Suprapubic skin (tissue), 3 donors: ENCODE results near the gene SHLD1.

Experiments
- POLR2A ChIP-seq, 2 donors: fragments of 450-650 bp; IDR thresholded peaks; one replicate each; pipeline ENCODE4 v1.6.1; 2017; ENCODE audit warnings: antibody characterized with exemption in 2 of 2, mild to moderate bottlenecking in 2 of 2, moderate library complexity in 2 of 2
- TF ChIP-seq, protein P1 (sequence below), 2 donors: fragments of 200-600 bp in 1 of 2; fragments of 450-650 bp in 1 of 2; sonication (generic) in 1 of 2; IDR thresholded peaks; one replicate each; pipeline ENCODE4 v1.5.1; 2016 to 2019; ENCODE audit warnings: antibody characterized with exemption in 2 of 2, mild to moderate bottlenecking in 1 of 2, moderate library complexity in 1 of 2

DNA sequence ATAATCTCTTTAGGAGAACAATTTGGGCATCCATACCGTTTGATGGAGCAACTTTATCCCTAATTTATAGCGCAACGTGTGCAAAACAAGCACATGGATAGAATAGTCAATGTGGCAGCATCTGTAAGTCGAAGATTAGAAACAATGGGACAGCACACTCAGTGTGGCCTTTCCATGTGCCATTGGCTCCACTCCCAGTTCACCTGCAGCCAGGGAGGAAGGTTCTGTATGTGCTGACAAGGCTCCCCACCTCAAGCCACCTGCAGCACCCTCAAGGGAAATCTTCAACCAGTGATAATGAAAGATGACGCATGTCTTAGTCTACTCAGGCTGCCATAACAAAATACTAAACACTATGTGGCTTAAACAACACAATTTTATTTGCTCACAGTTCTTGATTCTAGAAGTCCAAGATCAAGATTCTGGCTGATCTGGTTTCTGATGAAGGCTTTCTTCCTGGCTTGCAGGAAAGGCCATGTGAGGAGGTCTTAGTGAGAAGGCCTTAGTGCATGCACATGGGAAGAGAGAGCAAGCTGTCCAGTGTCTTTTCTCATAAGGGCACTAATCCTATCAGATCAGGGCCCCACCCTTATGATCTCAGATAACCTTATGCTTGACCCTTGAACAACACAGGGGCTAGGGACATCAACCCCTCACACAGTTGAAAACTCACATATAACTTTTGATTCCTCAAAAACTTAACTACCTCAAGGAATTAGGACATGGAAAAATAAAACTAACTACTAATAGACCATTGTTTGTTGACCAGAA, 34.9 kb upstream of the SHLD1 start:
- TF ChIP-seq, protein P1, sequence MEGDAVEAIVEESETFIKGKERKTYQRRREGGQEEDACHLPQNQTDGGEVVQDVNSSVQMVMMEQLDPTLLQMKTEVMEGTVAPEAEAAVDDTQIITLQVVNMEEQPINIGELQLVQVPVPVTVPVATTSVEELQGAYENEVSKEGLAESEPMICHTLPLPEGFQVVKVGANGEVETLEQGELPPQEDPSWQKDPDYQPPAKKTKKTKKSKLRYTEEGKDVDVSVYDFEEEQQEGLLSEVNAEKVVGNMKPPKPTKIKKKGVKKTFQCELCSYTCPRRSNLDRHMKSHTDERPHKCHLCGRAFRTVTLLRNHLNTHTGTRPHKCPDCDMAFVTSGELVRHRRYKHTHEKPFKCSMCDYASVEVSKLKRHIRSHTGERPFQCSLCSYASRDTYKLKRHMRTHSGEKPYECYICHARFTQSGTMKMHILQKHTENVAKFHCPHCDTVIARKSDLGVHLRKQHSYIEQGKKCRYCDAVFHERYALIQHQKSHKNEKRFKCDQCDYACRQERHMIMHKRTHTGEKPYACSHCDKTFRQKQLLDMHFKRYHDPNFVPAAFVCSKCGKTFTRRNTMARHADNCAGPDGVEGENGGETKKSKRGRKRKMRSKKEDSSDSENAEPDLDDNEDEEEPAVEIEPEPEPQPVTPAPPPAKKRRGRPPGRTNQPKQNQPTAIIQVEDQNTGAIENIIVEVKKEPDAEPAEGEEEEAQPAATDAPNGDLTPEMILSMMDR (IDR thresholded peaks at IDR 0.05) = no peak
- TF ChIP-seq POLR2A (IDR thresholded peaks at IDR 0.05) = no peak
